ENCODE results near the gene EML1.

- TF ChIP-seq REST (IDR thresholded peaks at IDR 0.05; ENCODE audit: insufficient replicate concordance, low read depth) (no peak), POLR2AphosphoS5 (IDR thresholded peaks at IDR 0.05; ENCODE audit: low read depth) (no peak)
- TF ChIP-seq, protein P1, sequence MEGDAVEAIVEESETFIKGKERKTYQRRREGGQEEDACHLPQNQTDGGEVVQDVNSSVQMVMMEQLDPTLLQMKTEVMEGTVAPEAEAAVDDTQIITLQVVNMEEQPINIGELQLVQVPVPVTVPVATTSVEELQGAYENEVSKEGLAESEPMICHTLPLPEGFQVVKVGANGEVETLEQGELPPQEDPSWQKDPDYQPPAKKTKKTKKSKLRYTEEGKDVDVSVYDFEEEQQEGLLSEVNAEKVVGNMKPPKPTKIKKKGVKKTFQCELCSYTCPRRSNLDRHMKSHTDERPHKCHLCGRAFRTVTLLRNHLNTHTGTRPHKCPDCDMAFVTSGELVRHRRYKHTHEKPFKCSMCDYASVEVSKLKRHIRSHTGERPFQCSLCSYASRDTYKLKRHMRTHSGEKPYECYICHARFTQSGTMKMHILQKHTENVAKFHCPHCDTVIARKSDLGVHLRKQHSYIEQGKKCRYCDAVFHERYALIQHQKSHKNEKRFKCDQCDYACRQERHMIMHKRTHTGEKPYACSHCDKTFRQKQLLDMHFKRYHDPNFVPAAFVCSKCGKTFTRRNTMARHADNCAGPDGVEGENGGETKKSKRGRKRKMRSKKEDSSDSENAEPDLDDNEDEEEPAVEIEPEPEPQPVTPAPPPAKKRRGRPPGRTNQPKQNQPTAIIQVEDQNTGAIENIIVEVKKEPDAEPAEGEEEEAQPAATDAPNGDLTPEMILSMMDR (IDR thresholded peaks at IDR 0.05; ENCODE audit: insufficient read depth, low read length): no peak
Observed at GRCh38 chr14:99951085-99951484, 157.9 kb downstream of the EML1 start.
